ENCODE results near the gene KIF2A. TPM values are rescaled to one million over a fixed set of nuclear protein-coding genes. Genes with fewer than 3 reads are reported as not detected.

The KIF2A gene
- total RNA-seq, 1 experiment from 2014 or later = 86.1 TPM

GRCh38 chr5:62424763-62425162, 118.8 kb downstream of the KIF2A start:
- no peak overlapping the region for H4K8ac ChIP-seq (replicated peaks; ENCODE audit: insufficient read length, low read depth, low read length)
- H3K4me1 Mint-ChIP-seq = peaks cover 0 to 2% of the 10 kb centered on the region in 2 experiments; a peak in 1 of 4 replicates
- H2BK5ac ChIP-seq (ENCODE audit: insufficient read length, low read length) = no peak overlapping the region
- no peak overlapping the region for H2BK20ac ChIP-seq (ENCODE audit: low read depth, low read length, poor library complexity, severe bottlenecking)
- H4K20me1 ChIP-seq (ENCODE audit: control insufficient read depth, insufficient read depth, insufficient read length) = no peaks in the 10 kb centered on the region
- no peaks in the 10 kb centered on the region for H3K9me3 ChIP-seq (ENCODE audit: control insufficient read depth, low read depth, low read length)
- no peak overlapping the region for H4K5ac ChIP-seq (ENCODE audit: insufficient read length, low read depth, low read length)
- H2BK12ac ChIP-seq (ENCODE audit: insufficient read length, low read depth, low read length) = no peak overlapping the region
- H3K27ac ChIP-seq (ENCODE audit: insufficient read length, low read depth, low read length) = no peak overlapping the region
- H3K4ac ChIP-seq (ENCODE audit: low read depth, low read length) = no peak overlapping the region
- H3T11ph ChIP-seq (ENCODE audit: low read length) = no peak overlapping the region
- H2AK5ac ChIP-seq (ENCODE audit: insufficient read length, low read length) = no peak overlapping the region
- H3K9ac ChIP-seq (ENCODE audit: extremely low read depth, insufficient read length, low read length) = no peak overlapping the region
- WGBS (ENCODE audit: extremely low coverage, insufficient read length, low lambda C conversion rate) = no CpG with 5 or more reads among the region's 1 CpG
- H3K4me3 Mint-ChIP-seq = no peak overlapping the region
- no peaks in the 10 kb centered on the region for H3K23me2 ChIP-seq (ENCODE audit: insufficient read length, low read depth, low read length, poor library complexity, severe bottlenecking)
- DNase-seq = no peak
- no peaks in the 10 kb centered on the region for H3K4me1 ChIP-seq (ENCODE audit: insufficient read depth, low read length)
- H3K56ac ChIP-seq (ENCODE audit: insufficient read length, low read depth, low read length) = no peak overlapping the region
- H2AFZ ChIP-seq (ENCODE audit: low read length) = no peak overlapping the region
- no peak overlapping the region for H2BK15ac ChIP-seq (ENCODE audit: low read depth, low read length)
- H3K27me3 Mint-ChIP-seq (ENCODE audit: low read depth) = no peaks in the 10 kb centered on the region
- peak overlapping the region in 1 of 3 experiments; percentile 52; a peak in 2 of 7 replicates for H3K27ac Mint-ChIP-seq
- no peak overlapping the region for H4K91ac ChIP-seq (ENCODE audit: insufficient read length, low read depth, low read length)
- peaks cover 2% of the 10 kb centered on the region for H3K79me1 ChIP-seq (ENCODE audit: insufficient read depth, low read depth, low read length, poor library complexity, severe bottlenecking)
- H3K9me3 Mint-ChIP-seq = no peaks in the 10 kb centered on the region
- no peak overlapping the region for H3K18ac ChIP-seq (ENCODE audit: insufficient read length, low read depth, low read length)
- peaks cover 6% of the 10 kb centered on the region; the same call in 1 of the 2 replicates for H3K79me2 ChIP-seq (ENCODE audit: insufficient read depth, low read length)
- no peaks in the 10 kb centered on the region for H3K27me3 ChIP-seq (ENCODE audit: insufficient read depth, low read length)
- TF ChIP-seq CTCF (conservative IDR thresholded peaks at IDR 0.05) = no peak
- H3K14ac ChIP-seq (ENCODE audit: insufficient read depth, low read length) = no peak overlapping the region
- no peak overlapping the region for H3K4me2 ChIP-seq (ENCODE audit: insufficient read depth, insufficient read length, low read length)
- H2BK120ac ChIP-seq (ENCODE audit: low read depth, low read length, poor library complexity, severe bottlenecking) = no peak overlapping the region
- no peak overlapping the region for H3K23ac ChIP-seq (ENCODE audit: insufficient read length, low read depth, low read length)
- H3K36me3 Mint-ChIP-seq (ENCODE audit: insufficient read depth in 1 of 3, low read depth in 3 of 3) = peaks cover 4 to 9% (median 5%) of the 10 kb centered on the region in 3 experiments; a peak in 6 of 7 replicates

Measured in H9 (cell line).